Right lobe of liver (tissue), 4 donors: ENCODE results near the gene TRIM63.

ENCODE experiments used
- POLR2A ChIP-seq: fragments of 450-650 bp; IDR thresholded peaks from one replicate; pipeline ENCODE4 v1.6.1; 2017; ENCODE audit warnings: antibody characterized with exemption, mild to moderate bottlenecking
- TF ChIP-seq, protein P1 (sequence below), 4 donors: fragments of 200-600 bp in 3 of 4; fragments of 450-650 bp in 1 of 4; IDR thresholded peaks; one replicate each; pipeline versions ENCODE4 v1.5.1 to v1.8.0; 2016 to 2022; ENCODE audit warnings: antibody characterized with exemption in 4 of 4, mild to moderate bottlenecking in 2 of 4
- donor health status: DM: no; HTN: no; CAD: no.
- donor health status: DM: no; HTN: no; CAD: no.
- donor health status: DM: no; HTN: yes; CAD: no.

DNA sequence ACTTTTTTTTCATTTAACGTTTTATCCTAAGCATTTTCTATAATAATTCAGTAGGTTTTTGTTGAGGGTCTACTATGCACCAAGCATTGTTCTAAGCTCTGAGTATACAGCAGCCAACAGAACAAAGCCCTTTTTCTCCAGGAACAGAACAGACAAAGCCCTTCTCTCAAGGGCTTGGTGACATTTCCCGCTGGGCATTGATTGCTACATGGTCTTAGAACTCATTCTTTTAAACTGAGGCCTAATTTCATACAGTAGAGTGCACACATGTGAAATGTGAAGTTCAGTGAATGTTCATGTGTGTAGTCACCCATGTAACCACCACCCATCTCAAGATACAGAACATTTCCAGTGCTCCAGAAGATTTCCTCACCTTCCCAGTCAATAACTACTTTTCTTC is 29.0 kb upstream of the TRIM63 start:
- TF ChIP-seq, protein P1, sequence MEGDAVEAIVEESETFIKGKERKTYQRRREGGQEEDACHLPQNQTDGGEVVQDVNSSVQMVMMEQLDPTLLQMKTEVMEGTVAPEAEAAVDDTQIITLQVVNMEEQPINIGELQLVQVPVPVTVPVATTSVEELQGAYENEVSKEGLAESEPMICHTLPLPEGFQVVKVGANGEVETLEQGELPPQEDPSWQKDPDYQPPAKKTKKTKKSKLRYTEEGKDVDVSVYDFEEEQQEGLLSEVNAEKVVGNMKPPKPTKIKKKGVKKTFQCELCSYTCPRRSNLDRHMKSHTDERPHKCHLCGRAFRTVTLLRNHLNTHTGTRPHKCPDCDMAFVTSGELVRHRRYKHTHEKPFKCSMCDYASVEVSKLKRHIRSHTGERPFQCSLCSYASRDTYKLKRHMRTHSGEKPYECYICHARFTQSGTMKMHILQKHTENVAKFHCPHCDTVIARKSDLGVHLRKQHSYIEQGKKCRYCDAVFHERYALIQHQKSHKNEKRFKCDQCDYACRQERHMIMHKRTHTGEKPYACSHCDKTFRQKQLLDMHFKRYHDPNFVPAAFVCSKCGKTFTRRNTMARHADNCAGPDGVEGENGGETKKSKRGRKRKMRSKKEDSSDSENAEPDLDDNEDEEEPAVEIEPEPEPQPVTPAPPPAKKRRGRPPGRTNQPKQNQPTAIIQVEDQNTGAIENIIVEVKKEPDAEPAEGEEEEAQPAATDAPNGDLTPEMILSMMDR (IDR thresholded peaks at IDR 0.05), result no peak
- no peak for TF ChIP-seq POLR2A
